HEK293 (cell line): ENCODE results near the gene RBM20.

Source experiments
- CTCF ChIA-PET: fragments of 350-600 bp; formaldehyde crosslinking; extraction: SDS; loops from one replicate; lab custom pipeline; 2021; ENCODE audit warnings: antibody characterized with exemption; lab: Yijun Ruan, JAX
- POLR2A ChIA-PET: fragments of 300-600 bp; formaldehyde crosslinking; extraction: SDS; loops from one replicate; lab custom pipeline; 2020; ENCODE audit warnings: antibody characterized with exemption, inconsistent platforms; lab: Yijun Ruan, JAX
- H3K27ac ChIP-seq: fragments of 200-500 bp; sonication (Bioruptor generic); 2 replicates; pipeline ENCODE4 v1.5.1; 2014; ENCODE audit warnings: low read depth, low read length, control low read depth, inconsistent platforms; ENCODE audit errors: extremely low read depth
- H3K36me3 ChIP-seq, 2 experiments: fragments of 200-500 bp in 1 of 2; sonication (Bioruptor generic) in 1 of 2; 1 replicate in 1 of 2; 2 replicates in 1 of 2; pipeline ENCODE4 v1.5.1; 2014 to 2017; ENCODE audit warnings: inconsistent platforms in 2 of 2, low read length in 2 of 2; ENCODE audit not compliant: control insufficient read depth in 2 of 2, insufficient read depth in 1 of 2
- H3K4me1 ChIP-seq: fragments of 200-500 bp; sonication (Bioruptor generic); 2 replicates; pipeline ENCODE4 v1.5.1; 2014; ENCODE audit warnings: mild to moderate bottlenecking, low read length, inconsistent platforms; ENCODE audit not compliant: control insufficient read depth, insufficient read depth
- H3K4me3 ChIP-seq: 2 replicates; pipeline ENCODE4 v1.5.1; 2011; ENCODE audit warnings: low read depth, mild to moderate bottlenecking, control low read depth, low read length, moderate library complexity
- H3K9me3 ChIP-seq: fragments of 200-500 bp; sonication (Bioruptor generic); 2 replicates; pipeline ENCODE4 v1.5.1; 2014; ENCODE audit warnings: low read depth, low read length, inconsistent platforms; ENCODE audit not compliant: control insufficient read depth, insufficient read depth
- EGR2 ChIP-seq: fragments of 450-650 bp; formaldehyde crosslinking; IDR thresholded peaks from 2 replicates; pipeline ENCODE4 v1.5.1; 2016; ENCODE audit warnings: low read depth, missing biosample characterization, missing genetic modification characterization
- GLI2 ChIP-seq: fragments of 450-650 bp; formaldehyde crosslinking; IDR thresholded peaks from 2 replicates; pipeline ENCODE4; 2017; ENCODE audit warnings: missing biosample characterization, missing genetic modification characterization, low read depth, borderline replicate concordance
- PRDM1 ChIP-seq: fragments of 450-650 bp; formaldehyde crosslinking; IDR thresholded peaks from 2 replicates; pipeline ENCODE4; 2016; ENCODE audit warnings: missing biosample characterization, missing genetic modification characterization
- ZBTB48 ChIP-seq: fragments of 450-650 bp; formaldehyde crosslinking; IDR thresholded peaks from 2 replicates; pipeline ENCODE4 v1.5.1; 2016; ENCODE audit warnings: missing biosample characterization, missing genetic modification characterization
- ZBTB7A ChIP-seq: fragments of 450-650 bp; formaldehyde crosslinking; IDR thresholded peaks from 2 replicates; pipeline ENCODE4 v1.5.1; 2016; ENCODE audit warnings: low read depth, missing biosample characterization, missing genetic modification characterization
- ZFHX2 ChIP-seq: fragments of 450-650 bp; formaldehyde crosslinking; conservative IDR thresholded peaks from 2 replicates; pipeline ENCODE4 v1.5.1; 2016; ENCODE audit warnings: missing biosample characterization, missing genetic modification characterization
- ZNF184 ChIP-seq: fragments of 450-650 bp; IDR thresholded peaks from 2 replicates; pipeline ENCODE4 v1.5.1; 2018; ENCODE audit warnings: missing biosample characterization, mild to moderate bottlenecking, missing genetic modification characterization
- ZNF341 ChIP-seq: fragments of 450-650 bp; formaldehyde crosslinking; IDR thresholded peaks from 2 replicates; pipeline ENCODE4; 2016; ENCODE audit warnings: low read depth, missing biosample characterization, missing genetic modification characterization
- ZNF558 ChIP-seq: fragments of 450-650 bp; formaldehyde crosslinking; IDR thresholded peaks from 2 replicates; pipeline ENCODE4 v1.5.1; 2016; ENCODE audit warnings: missing biosample characterization, missing genetic modification characterization
- ZNF76 ChIP-seq: fragments of 450-650 bp; formaldehyde crosslinking; IDR thresholded peaks from 2 replicates; pipeline ENCODE4; 2016; ENCODE audit warnings: low read depth, missing biosample characterization, missing genetic modification characterization, borderline replicate concordance
- ZNF777 ChIP-seq: fragments of 450-650 bp; formaldehyde crosslinking; IDR thresholded peaks from 2 replicates; pipeline ENCODE4 v1.5.1; 2017; ENCODE audit warnings: missing biosample characterization, missing genetic modification characterization, borderline replicate concordance
- TF ChIP-seq, protein P1 (sequence below): fragments of 450-650 bp; formaldehyde crosslinking; conservative IDR thresholded peaks from 2 replicates; pipeline ENCODE4 v1.5.1; 2016; ENCODE audit warnings: low read depth, missing biosample characterization, missing genetic modification characterization
- TF ChIP-seq, protein P2 (sequence below): fragments of 450-650 bp; formaldehyde crosslinking; IDR thresholded peaks from 2 replicates; pipeline ENCODE4 v1.5.1; 2016; ENCODE audit warnings: missing biosample characterization, missing genetic modification characterization
- TF ChIP-seq, protein P3 (sequence below): fragments of 450-650 bp; formaldehyde crosslinking; IDR thresholded peaks from 2 replicates; pipeline ENCODE4 v1.5.1; 2017; ENCODE audit warnings: missing biosample characterization, missing genetic modification characterization
- TF ChIP-seq, protein P4 (sequence below): fragments of 450-650 bp; formaldehyde crosslinking; IDR thresholded peaks from 2 replicates; pipeline ENCODE4 v1.5.1; 2016; ENCODE audit warnings: missing biosample characterization, missing genetic modification characterization

RBM20 gene

DNA sequence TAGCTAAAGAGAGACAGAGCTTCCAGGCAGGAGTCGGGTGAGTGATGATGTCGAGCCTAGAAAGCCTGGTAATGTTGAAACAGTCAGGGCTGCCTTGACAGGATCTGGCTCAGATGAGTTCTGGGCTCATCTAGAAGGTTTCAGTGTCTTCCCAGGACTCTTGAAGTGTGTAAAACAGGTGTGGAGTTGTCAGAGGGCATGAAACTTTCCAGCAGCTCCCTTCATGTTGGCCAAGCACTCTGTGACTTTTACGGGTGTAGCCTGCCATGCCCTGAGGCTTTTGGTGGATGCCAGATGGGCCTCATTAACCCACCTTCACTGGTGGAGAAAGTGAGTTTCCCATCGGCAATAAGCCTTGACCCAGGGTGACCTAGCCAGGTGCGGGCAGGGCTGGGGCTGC lies 161.2 kb downstream of the RBM20 start:
- H3K9me3 ChIP-seq = no peaks in the 10 kb centered on the region
- no peak overlapping the region for H3K27ac ChIP-seq
- ChIA-PET POLR2A (no interaction called here), CTCF (interaction anchor here (1.2 kb wide), 1 partner anchor 21 kb away, joined by 3 read pairs; no protein-coding TSS in a partner anchor)
- H3K4me3 ChIP-seq = no peak overlapping the region
- peaks cover 12% of the 10 kb centered on the region for H3K4me1 ChIP-seq
- TF ChIP-seq, protein P1, sequence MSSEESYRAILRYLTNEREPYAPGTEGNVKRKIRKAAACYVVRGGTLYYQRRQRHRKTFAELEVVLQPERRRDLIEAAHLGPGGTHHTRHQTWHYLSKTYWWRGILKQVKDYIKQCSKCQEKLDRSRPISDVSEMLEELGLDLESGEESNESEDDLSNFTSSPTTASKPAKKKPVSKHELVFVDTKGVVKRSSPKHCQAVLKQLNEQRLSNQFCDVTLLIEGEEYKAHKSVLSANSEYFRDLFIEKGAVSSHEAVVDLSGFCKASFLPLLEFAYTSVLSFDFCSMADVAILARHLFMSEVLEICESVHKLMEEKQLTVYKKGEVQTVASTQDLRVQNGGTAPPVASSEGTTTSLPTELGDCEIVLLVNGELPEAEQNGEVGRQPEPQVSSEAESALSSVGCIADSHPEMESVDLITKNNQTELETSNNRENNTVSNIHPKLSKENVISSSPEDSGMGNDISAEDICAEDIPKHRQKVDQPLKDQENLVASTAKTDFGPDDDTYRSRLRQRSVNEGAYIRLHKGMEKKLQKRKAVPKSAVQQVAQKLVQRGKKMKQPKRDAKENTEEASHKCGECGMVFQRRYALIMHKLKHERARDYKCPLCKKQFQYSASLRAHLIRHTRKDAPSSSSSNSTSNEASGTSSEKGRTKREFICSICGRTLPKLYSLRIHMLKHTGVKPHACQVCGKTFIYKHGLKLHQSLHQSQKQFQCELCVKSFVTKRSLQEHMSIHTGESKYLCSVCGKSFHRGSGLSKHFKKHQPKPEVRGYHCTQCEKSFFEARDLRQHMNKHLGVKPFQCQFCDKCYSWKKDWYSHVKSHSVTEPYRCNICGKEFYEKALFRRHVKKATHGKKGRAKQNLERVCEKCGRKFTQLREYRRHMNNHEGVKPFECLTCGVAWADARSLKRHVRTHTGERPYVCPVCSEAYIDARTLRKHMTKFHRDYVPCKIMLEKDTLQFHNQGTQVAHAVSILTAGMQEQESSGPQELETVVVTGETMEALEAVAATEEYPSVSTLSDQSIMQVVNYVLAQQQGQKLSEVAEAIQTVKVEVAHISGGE = no peak
- TF ChIP-seq ZBTB48 (tag by site-specific recombination) (peak; percentile 74), PRDM1 (tag by site-specific recombination) (0 out of 2 replicates have a peak, but pooled peaks have one; percentile 30), ZNF558 (tag by site-specific recombination) (no peak), ZNF76 (tag by site-specific recombination) (no peak), GLI2 (tag by site-specific recombination) (no peak), ZBTB7A (tag by site-specific recombination) (no peak)
- TF ChIP-seq, protein P2, sequence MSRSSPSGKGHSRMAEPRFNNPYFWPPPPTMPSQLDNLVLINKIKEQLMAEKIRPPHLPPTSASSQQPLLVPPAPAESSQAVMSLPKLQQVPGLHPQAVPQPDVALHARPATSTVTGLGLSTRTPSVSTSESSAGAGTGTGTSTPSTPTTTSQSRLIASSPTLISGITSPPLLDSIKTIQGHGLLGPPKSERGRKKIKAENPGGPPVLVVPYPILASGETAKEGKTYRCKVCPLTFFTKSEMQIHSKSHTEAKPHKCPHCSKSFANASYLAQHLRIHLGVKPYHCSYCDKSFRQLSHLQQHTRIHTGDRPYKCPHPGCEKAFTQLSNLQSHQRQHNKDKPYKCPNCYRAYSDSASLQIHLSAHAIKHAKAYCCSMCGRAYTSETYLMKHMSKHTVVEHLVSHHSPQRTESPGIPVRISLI = no peak
- TF ChIP-seq, protein P3, sequence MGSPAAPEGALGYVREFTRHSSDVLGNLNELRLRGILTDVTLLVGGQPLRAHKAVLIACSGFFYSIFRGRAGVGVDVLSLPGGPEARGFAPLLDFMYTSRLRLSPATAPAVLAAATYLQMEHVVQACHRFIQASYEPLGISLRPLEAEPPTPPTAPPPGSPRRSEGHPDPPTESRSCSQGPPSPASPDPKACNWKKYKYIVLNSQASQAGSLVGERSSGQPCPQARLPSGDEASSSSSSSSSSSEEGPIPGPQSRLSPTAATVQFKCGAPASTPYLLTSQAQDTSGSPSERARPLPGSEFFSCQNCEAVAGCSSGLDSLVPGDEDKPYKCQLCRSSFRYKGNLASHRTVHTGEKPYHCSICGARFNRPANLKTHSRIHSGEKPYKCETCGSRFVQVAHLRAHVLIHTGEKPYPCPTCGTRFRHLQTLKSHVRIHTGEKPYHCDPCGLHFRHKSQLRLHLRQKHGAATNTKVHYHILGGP (tag by site-specific recombination) = no peak
- TF ChIP-seq, all 188 proteins: peak for 2
- peaks cover 0 to 10% of the 10 kb centered on the region in 2 experiments; a peak in 2 of 3 replicates for H3K36me3 ChIP-seq

DNA sequence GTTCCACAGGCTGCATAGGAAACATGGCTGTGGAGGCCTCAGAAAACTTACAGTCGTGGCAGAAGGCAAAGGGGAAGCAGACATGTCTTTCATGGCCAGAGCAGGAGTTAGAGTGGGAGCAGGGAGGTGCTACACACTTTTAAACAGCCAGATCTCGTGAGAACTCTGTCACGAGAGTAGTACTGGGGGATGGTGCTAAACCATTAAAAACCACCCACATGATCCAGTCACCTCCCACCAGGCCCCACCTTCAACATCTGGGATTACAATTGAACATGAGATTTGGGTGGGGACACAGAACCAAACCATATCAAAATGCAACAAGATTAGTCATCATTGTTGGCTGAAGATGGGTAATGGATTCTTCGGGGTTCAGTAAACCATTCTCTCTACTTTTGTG lies 162.2 kb downstream of the RBM20 start:
- peak; percentile 57; the same call in 1 of the 2 replicates for TF ChIP-seq EGR2 (tag by site-specific recombination)
- TF ChIP-seq ZFHX2 = peak; percentile 61
- TF ChIP-seq, protein P4, sequence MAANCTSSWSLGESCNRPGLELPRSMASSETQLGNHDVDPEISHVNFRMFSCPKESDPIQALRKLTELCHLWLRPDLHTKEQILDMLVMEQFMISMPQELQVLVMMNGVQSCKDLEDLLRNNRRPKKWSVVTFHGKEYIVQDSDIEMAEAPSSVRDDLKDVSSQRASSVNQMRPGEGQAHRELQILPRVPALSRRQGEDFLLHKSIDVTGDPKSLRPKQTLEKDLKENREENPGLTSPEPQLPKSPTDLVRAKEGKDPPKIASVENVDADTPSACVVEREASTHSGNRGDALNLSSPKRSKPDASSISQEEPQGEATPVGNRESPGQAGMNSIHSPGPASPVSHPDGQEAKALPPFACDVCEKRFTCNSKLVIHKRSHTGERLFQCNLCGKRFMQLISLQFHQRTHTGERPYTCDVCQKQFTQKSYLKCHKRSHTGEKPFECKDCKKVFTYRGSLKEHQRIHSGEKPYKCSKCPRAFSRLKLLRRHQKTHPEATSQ (tag by site-specific recombination) = 0 out of 2 replicates have a peak, but pooled peaks have one; percentile 19
- TF ChIP-seq ZNF777 = no peak
- TF ChIP-seq ZNF184 = no peak
- peak; percentile 66 for TF ChIP-seq ZNF341 (tag by site-specific recombination)
- Histone ChIP-seq H3K4me1 (peaks cover 12% of the 10 kb centered on the region), H3K36me3 (peaks cover 0 to 5% of the 10 kb centered on the region in 2 experiments; a peak in 2 of 3 replicates), H3K9me3 (no peaks in the 10 kb centered on the region), H3K4me3 (no peak overlapping the region), H3K27ac (no peak overlapping the region)
- POLR2A ChIA-PET = no interaction called here
- CTCF ChIA-PET = interaction anchor here (1.2 kb wide), 1 partner anchor 19 kb away, joined by 3 read pairs; no protein-coding TSS in a partner anchor
